Measurements from ENCODE around the gene RPL21.
"Not testable (repeated sequence)": the region's sequence is repeated elsewhere in the genome, so short reads cannot be mapped to it uniquely, and the experiment has no call there.

Gene RPL21

GRCh38 chr13:27279506-27279905, 28.1 kb downstream of the RPL21 start:
- Histone ChIP-seq H3K4me1 (ENCODE audit: control insufficient read depth, insufficient read depth, low read length) (no peaks in the 10 kb centered on the region), H3K4me3 (ENCODE audit: low read length) (no peak overlapping the region)

GRCh38 chr13:27280009-27280656, 28.8 kb downstream of the RPL21 start:
- no peak overlapping the region for H3K9ac ChIP-seq (ENCODE audit: low read length)
- H3K4me1 ChIP-seq (ENCODE audit: control insufficient read depth, insufficient read depth, low read length): no peaks in the 10 kb centered on the region
- H3K36me3 ChIP-seq (ENCODE audit: control insufficient read depth, insufficient read depth, low read length): no peaks in the 10 kb centered on the region
- no peaks in the 10 kb centered on the region for H3K9me3 ChIP-seq (ENCODE audit: control insufficient read depth, low read length)
- no peak overlapping the region for H3K4me3 ChIP-seq (ENCODE audit: low read length)
- H3K27me3 ChIP-seq (ENCODE audit: control insufficient read depth, insufficient read depth, low read length): no peaks in the 10 kb centered on the region

More at GRCh38 chr13:27279506-27279905, 28.1 kb downstream of the RPL21 start:
- H3K27me3 ChIP-seq (ENCODE audit: control insufficient read depth, insufficient read depth, low read length): no peaks in the 10 kb centered on the region
- H3K36me3 ChIP-seq (ENCODE audit: control insufficient read depth, insufficient read depth, low read length): no peaks in the 10 kb centered on the region
- no peaks in the 10 kb centered on the region for H3K9me3 ChIP-seq (ENCODE audit: control insufficient read depth, low read length)
- no peak overlapping the region for H3K9ac ChIP-seq (ENCODE audit: low read length)

- H3K4me3 ChIP-seq (ENCODE audit: low read length): no peak overlapping the region
- H3K27me3 ChIP-seq (ENCODE audit: control insufficient read depth, insufficient read depth, low read length): no peaks in the 10 kb centered on the region
- H3K36me3 ChIP-seq (ENCODE audit: control insufficient read depth, insufficient read depth, low read length): no peaks in the 10 kb centered on the region
- no peak overlapping the region for H3K9ac ChIP-seq (ENCODE audit: low read length)
- no peaks in the 10 kb centered on the region for H3K9me3 ChIP-seq (ENCODE audit: control insufficient read depth, low read length)
- H3K4me1 ChIP-seq (ENCODE audit: control insufficient read depth, insufficient read depth, low read length): no peaks in the 10 kb centered on the region
Measured at GRCh38 chr13:27280841-27281240, 29.5 kb downstream of the RPL21 start.

GRCh38 chr13:27281420-27281819, 30.1 kb downstream of the RPL21 start:
- no peak overlapping the region for H3K4me3 ChIP-seq (ENCODE audit: low read length)
- no peak overlapping the region for H3K9ac ChIP-seq (ENCODE audit: low read length)
- no peaks in the 10 kb centered on the region for H3K9me3 ChIP-seq (ENCODE audit: control insufficient read depth, low read length)
- no peaks in the 10 kb centered on the region for H3K36me3 ChIP-seq (ENCODE audit: control insufficient read depth, insufficient read depth, low read length)
- H3K4me1 ChIP-seq (ENCODE audit: control insufficient read depth, insufficient read depth, low read length): no peaks in the 10 kb centered on the region
- no peaks in the 10 kb centered on the region for H3K27me3 ChIP-seq (ENCODE audit: control insufficient read depth, insufficient read depth, low read length)

GRCh38 chr13:27283906-27284493, 32.6 kb downstream of the RPL21 start:
- no peak overlapping the region for H3K4me3 ChIP-seq (ENCODE audit: low read length)
- no peak overlapping the region for H3K9ac ChIP-seq (ENCODE audit: low read length)
- H3K27me3 ChIP-seq (ENCODE audit: control insufficient read depth, insufficient read depth, low read length): no peaks in the 10 kb centered on the region
- no peaks in the 10 kb centered on the region for H3K9me3 ChIP-seq (ENCODE audit: control insufficient read depth, low read length)
- H3K4me1 ChIP-seq (ENCODE audit: control insufficient read depth, insufficient read depth, low read length): no peaks in the 10 kb centered on the region
- no peaks in the 10 kb centered on the region for H3K36me3 ChIP-seq (ENCODE audit: control insufficient read depth, insufficient read depth, low read length)

GRCh38 chr13:27288392-27288791, 37.0 kb downstream of the RPL21 start:
- Histone ChIP-seq H3K9ac (ENCODE audit: low read length) (no peak overlapping the region), H3K36me3 (ENCODE audit: control insufficient read depth, insufficient read depth, low read length) (no peaks in the 10 kb centered on the region), H3K9me3 (ENCODE audit: control insufficient read depth, low read length) (no peaks in the 10 kb centered on the region), H3K4me1 (ENCODE audit: control insufficient read depth, insufficient read depth, low read length) (no peaks in the 10 kb centered on the region), H3K4me3 (ENCODE audit: low read length) (no peak overlapping the region), H3K27me3 (ENCODE audit: control insufficient read depth, insufficient read depth, low read length) (no peaks in the 10 kb centered on the region)

GRCh38 chr13:27289011-27289665, 37.8 kb downstream of the RPL21 start:
- Histone ChIP-seq H3K4me3 (ENCODE audit: low read length) (no peak overlapping the region), H3K9me3 (ENCODE audit: control insufficient read depth, low read length) (no peaks in the 10 kb centered on the region), H3K36me3 (ENCODE audit: control insufficient read depth, insufficient read depth, low read length) (no peaks in the 10 kb centered on the region), H3K27me3 (ENCODE audit: control insufficient read depth, insufficient read depth, low read length) (no peaks in the 10 kb centered on the region), H3K9ac (ENCODE audit: low read length) (no peak overlapping the region), H3K4me1 (ENCODE audit: control insufficient read depth, insufficient read depth, low read length) (no peaks in the 10 kb centered on the region)

GRCh38 chr13:27290715-27291114, 39.4 kb downstream of the RPL21 start:
- Histone ChIP-seq H3K9me3 (ENCODE audit: control insufficient read depth, low read length) (no peaks in the 10 kb centered on the region), H3K4me1 (ENCODE audit: control insufficient read depth, insufficient read depth, low read length) (no peaks in the 10 kb centered on the region), H3K9ac (ENCODE audit: low read length) (no peak overlapping the region), H3K4me3 (ENCODE audit: low read length) (no peak overlapping the region), H3K36me3 (ENCODE audit: control insufficient read depth, insufficient read depth, low read length) (no peaks in the 10 kb centered on the region), H3K27me3 (ENCODE audit: control insufficient read depth, insufficient read depth, low read length) (no peaks in the 10 kb centered on the region)

- not testable (repeated sequence) for H3K4me3 ChIP-seq (ENCODE audit: low read length); H3K27me3 ChIP-seq (ENCODE audit: control insufficient read depth, insufficient read depth, low read length); H3K9me3 ChIP-seq (ENCODE audit: control insufficient read depth, low read length); H3K4me1 ChIP-seq (ENCODE audit: control insufficient read depth, insufficient read depth, low read length); H3K9ac ChIP-seq (ENCODE audit: low read length); H3K36me3 ChIP-seq (ENCODE audit: control insufficient read depth, insufficient read depth, low read length)
Measured at GRCh38 chr13:27291967-27292366, 40.6 kb downstream of the RPL21 start.

- peaks cover 8% of the 10 kb centered on the region for H3K27me3 ChIP-seq (ENCODE audit: control insufficient read depth, insufficient read depth, low read length)
- H3K9me3 ChIP-seq (ENCODE audit: control insufficient read depth, low read length): no peaks in the 10 kb centered on the region
- H3K36me3 ChIP-seq (ENCODE audit: control insufficient read depth, insufficient read depth, low read length): no peaks in the 10 kb centered on the region
- H3K4me3 ChIP-seq (ENCODE audit: low read length): no peak overlapping the region
- no peaks in the 10 kb centered on the region for H3K4me1 ChIP-seq (ENCODE audit: control insufficient read depth, insufficient read depth, low read length)
- no peak overlapping the region for H3K9ac ChIP-seq (ENCODE audit: low read length)
Measured at GRCh38 chr13:27293076-27293691, 41.8 kb downstream of the RPL21 start.

GRCh38 chr13:27293873-27294515, 42.6 kb downstream of the RPL21 start:
- Histone ChIP-seq H3K4me1 (ENCODE audit: control insufficient read depth, insufficient read depth, low read length) (no peaks in the 10 kb centered on the region), H3K9ac (ENCODE audit: low read length) (no peak overlapping the region), H3K27me3 (ENCODE audit: control insufficient read depth, insufficient read depth, low read length) (peaks cover 8% of the 10 kb centered on the region), H3K9me3 (ENCODE audit: control insufficient read depth, low read length) (no peaks in the 10 kb centered on the region), H3K36me3 (ENCODE audit: control insufficient read depth, insufficient read depth, low read length) (no peaks in the 10 kb centered on the region), H3K4me3 (ENCODE audit: low read length) (no peak overlapping the region)

GRCh38 chr13:27295096-27295495, 43.7 kb downstream of the RPL21 start:
- Histone ChIP-seq H3K4me1 (ENCODE audit: control insufficient read depth, insufficient read depth, low read length) (no peaks in the 10 kb centered on the region), H3K36me3 (ENCODE audit: control insufficient read depth, insufficient read depth, low read length) (no peaks in the 10 kb centered on the region), H3K4me3 (ENCODE audit: low read length) (no peak overlapping the region), H3K9ac (ENCODE audit: low read length) (no peak overlapping the region), H3K27me3 (ENCODE audit: control insufficient read depth, insufficient read depth, low read length) (peaks cover 8% of the 10 kb centered on the region), H3K9me3 (ENCODE audit: control insufficient read depth, low read length) (no peaks in the 10 kb centered on the region)
